HEK293T (cell line): ENCODE measurements around the gene SSNA1.

Source experiments
- BHLHE40 ChIP-seq: fragments of 450-650 bp; IDR thresholded peaks from 2 replicates; pipeline ENCODE4 v1.6.1; 2016; ENCODE audit warnings: mild to moderate bottlenecking, moderate library complexity, borderline replicate concordance
- CTBP1 ChIP-seq: fragments of 450-650 bp; IDR thresholded peaks from 2 replicates; pipeline ENCODE4 v1.6.1; 2016; ENCODE audit warnings: borderline replicate concordance
- ELF4 ChIP-seq: fragments of 450-650 bp; IDR thresholded peaks from 2 replicates; pipeline ENCODE4 v1.6.1; 2017; ENCODE audit warnings: antibody characterized with exemption
- FOXM1 ChIP-seq: fragments of 450-650 bp; IDR thresholded peaks from 2 replicates; pipeline ENCODE4 v1.6.1; 2017; ENCODE audit warnings: mild to moderate bottlenecking, borderline replicate concordance
- HDGF ChIP-seq: fragments of 450-650 bp; IDR thresholded peaks from 2 replicates; pipeline ENCODE4 v1.6.1; 2017; ENCODE audit warnings: antibody characterized with exemption, borderline replicate concordance
- L3MBTL2 ChIP-seq: fragments of 450-650 bp; conservative IDR thresholded peaks from 2 replicates; pipeline ENCODE4 v1.6.1; 2016; ENCODE audit warnings: mild to moderate bottlenecking
- NFRKB ChIP-seq: fragments of 450-650 bp; IDR thresholded peaks from 2 replicates; pipeline ENCODE4 v1.6.1; 2016; ENCODE audit warnings: mild to moderate bottlenecking, moderate library complexity
- SUZ12 ChIP-seq: fragments of 450-650 bp; IDR thresholded peaks from 2 replicates; pipeline ENCODE4 v1.6.1; 2016; ENCODE audit warnings: mild to moderate bottlenecking

DNA sequence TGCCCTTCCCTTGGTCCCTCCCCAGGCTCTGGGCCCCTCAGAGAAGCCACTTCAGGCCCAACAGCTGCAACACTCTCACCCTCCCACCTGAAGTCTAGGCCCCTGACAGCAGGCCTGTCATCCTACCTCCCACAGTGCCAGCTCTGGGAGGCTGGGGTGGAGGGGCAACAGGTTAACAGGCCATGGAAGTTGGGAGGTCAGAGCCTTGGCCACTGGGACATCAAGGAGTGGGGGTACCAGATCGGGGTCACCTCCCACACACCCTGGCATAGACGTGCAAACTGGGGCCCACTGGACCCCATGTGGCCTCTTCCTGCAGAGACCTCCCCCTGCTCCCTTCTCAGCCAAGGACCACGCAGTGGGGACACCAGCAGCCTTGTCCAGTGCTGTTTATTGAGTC, 2.8 kb downstream of the SSNA1 start:
- no peak for TF ChIP-seq ELF4
- no peak for TF ChIP-seq SUZ12
- no peak for TF ChIP-seq BHLHE40
- no peak for TF ChIP-seq CTBP1
- no peak for TF ChIP-seq NFRKB
- TF ChIP-seq L3MBTL2 = no peak
- no peak for TF ChIP-seq HDGF
- no peak for TF ChIP-seq FOXM1
